GM23338 (cell line): ENCODE results near the gene TMEM212.

Source experiments
- CTCF ChIP-seq, 2 experiments: fragments of 200-600 bp in 1 of 2; sonication (generic) in 1 of 2; conservative IDR thresholded peaks; 2 replicates each; pipeline versions ENCODE4 v1.5.1 to v1.6.1; 2016 to 2017; ENCODE audit warnings: antibody characterized with exemption in 2 of 2, low read depth in 2 of 2, mild to moderate bottlenecking in 2 of 2, moderate library complexity in 1 of 2
- ETS1 ChIP-seq: IDR thresholded peaks from 2 replicates; pipeline ENCODE4 v1.6.1; 2016; ENCODE audit warnings: antibody characterized with exemption
- EZH2 ChIP-seq: fragments of 200-600 bp; sonication (generic); IDR thresholded peaks from one replicate; pipeline ENCODE4 v1.8.0; 2017; ENCODE audit warnings: antibody characterized with exemption, mild to moderate bottlenecking, low read depth; ENCODE audit not compliant: unreplicated experiment
- EZH2phosphoT487 ChIP-seq: fragments of 200-600 bp; sonication (generic); IDR thresholded peaks from one replicate; pipeline ENCODE4 v1.8.1; 2018; ENCODE audit warnings: antibody characterized with exemption; ENCODE audit not compliant: unreplicated experiment
- ZNF462 ChIP-seq: fragments of 250-450 bp; sonication (Bioruptor Pico); IDR thresholded peaks from 2 replicates; pipeline ENCODE4 v1.5.0; 2020; ENCODE audit warnings: mild to moderate bottlenecking, moderate library complexity

- TF ChIP-seq EZH2 (no peak), CTCF (conservative IDR thresholded peaks at IDR 0.05; ENCODE audit: low read depth in 2 of 2) (peak; percentile 73 to 88), ETS1 (no peak), EZH2phosphoT487 (no peak), ZNF462 (CRISPR knock-in tag) (no peak)
Observed at GRCh38 chr3:171867981-171868380, 24.8 kb downstream of the TMEM212 start.
